Colonic mucosa (tissue), 4 donors: ENCODE results near the gene GRM8. TPM values are rescaled to one million over a fixed set of nuclear protein-coding genes. Genes with fewer than 3 reads are reported as not detected.

Experiments
- DNase-seq: peaks from one replicate; pipeline ENCODE4 v3.0.0-alpha.2; 2020
- H3K27ac ChIP-seq: fragments of 200-600 bp; one replicate; pipeline ENCODE4 v1.8.0; 2021
- H3K27me3 ChIP-seq: fragments of 200-600 bp; one replicate; pipeline ENCODE4 v1.8.0; 2021
- H3K36me3 ChIP-seq: fragments of 200-600 bp; one replicate; pipeline ENCODE4 v1.8.0; 2021
- H3K4me1 ChIP-seq: fragments of 200-600 bp; one replicate; pipeline ENCODE4 v1.8.0; 2021; ENCODE audit warnings: mild to moderate bottlenecking
- H3K4me3 ChIP-seq: fragments of 200-600 bp; one replicate; pipeline ENCODE4 v1.8.0; 2021
- H3K9ac ChIP-seq, 2 donors: one replicate each; pipeline ENCODE4 v1.7.0; 2013; ENCODE audit warnings: control low read depth in 2 of 2, low read depth in 2 of 2, low read length in 2 of 2
- H3K9me3 ChIP-seq: fragments of 200-600 bp; one replicate; pipeline ENCODE4 v1.8.0; 2021
- intact Hi-C: fragments of 100-400 bp; cut with DNase I; formaldehyde crosslinking; loops from one replicate; pipeline ENCODE4 v1.14.1; 2022
- total RNA-seq, 2 donors: library from RNA; stranded (reverse); fragmentation: NEBNext Ultra II Directional in 1 of 2; extraction: Animal tissue kit (Norgen Biotek cat#: 25700) in 1 of 2; gene quantifications; one replicate each; pipeline ENCODE4 v1.2.1, GENCODE V29; 2021
- TF ChIP-seq, protein P1 (sequence below): fragments of 200-600 bp; IDR thresholded peaks from one replicate; pipeline ENCODE4 v1.8.0; 2022; ENCODE audit warnings: antibody characterized with exemption, mild to moderate bottlenecking
- donor health status: healthy.
- donor health status: DM: no; HTN: no; CAD: no.
- donor health status: DM: no; HTN: no; CAD: no.

GRM8 gene
- total RNA-seq, 2 donors from 2014 or later: 2.2 to 2.5 TPM

DNA sequence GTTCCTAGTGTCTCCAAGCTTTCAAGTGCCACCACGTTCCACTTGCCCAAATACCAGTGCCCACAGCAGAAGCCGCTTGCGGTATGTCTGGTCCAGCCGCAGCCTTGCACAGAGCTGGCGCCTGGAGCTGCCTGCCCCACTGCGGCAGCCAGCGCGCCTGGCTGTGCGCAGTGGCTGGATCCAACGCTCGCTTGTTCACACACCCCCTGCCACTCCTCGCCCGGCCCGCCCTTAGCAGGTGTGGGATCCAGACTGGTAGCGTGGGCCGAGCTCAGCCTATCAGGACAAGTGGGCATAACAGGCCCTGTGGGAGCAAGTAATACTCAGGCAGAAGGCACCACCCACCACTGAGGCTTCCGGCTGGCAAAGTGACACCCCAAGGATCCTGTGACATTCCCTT, 294.4 kb downstream of the GRM8 start:
- H3K36me3 ChIP-seq: no peaks in the 10 kb centered on the region
- no peak overlapping the region for H3K9ac ChIP-seq

GRCh38 chr7:126957443-126957842, 295.3 kb downstream of the GRM8 start:
- Histone ChIP-seq H3K9me3 (no peaks in the 10 kb centered on the region), H3K4me1 (no peaks in the 10 kb centered on the region), H3K27ac (no peak overlapping the region), H3K9ac (no peak overlapping the region), H3K4me3 (no peak overlapping the region), H3K27me3 (no peaks in the 10 kb centered on the region), H3K36me3 (no peaks in the 10 kb centered on the region)
- DNase-seq: no peak
- intact Hi-C loops: no loop called here
- TF ChIP-seq, protein P1, sequence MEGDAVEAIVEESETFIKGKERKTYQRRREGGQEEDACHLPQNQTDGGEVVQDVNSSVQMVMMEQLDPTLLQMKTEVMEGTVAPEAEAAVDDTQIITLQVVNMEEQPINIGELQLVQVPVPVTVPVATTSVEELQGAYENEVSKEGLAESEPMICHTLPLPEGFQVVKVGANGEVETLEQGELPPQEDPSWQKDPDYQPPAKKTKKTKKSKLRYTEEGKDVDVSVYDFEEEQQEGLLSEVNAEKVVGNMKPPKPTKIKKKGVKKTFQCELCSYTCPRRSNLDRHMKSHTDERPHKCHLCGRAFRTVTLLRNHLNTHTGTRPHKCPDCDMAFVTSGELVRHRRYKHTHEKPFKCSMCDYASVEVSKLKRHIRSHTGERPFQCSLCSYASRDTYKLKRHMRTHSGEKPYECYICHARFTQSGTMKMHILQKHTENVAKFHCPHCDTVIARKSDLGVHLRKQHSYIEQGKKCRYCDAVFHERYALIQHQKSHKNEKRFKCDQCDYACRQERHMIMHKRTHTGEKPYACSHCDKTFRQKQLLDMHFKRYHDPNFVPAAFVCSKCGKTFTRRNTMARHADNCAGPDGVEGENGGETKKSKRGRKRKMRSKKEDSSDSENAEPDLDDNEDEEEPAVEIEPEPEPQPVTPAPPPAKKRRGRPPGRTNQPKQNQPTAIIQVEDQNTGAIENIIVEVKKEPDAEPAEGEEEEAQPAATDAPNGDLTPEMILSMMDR: no peak

More for the DNA sequence above, 294.4 kb downstream of the GRM8 start:
- Histone ChIP-seq H3K4me1 (no peaks in the 10 kb centered on the region), H3K9me3 (no peaks in the 10 kb centered on the region), H3K4me3 (no peak overlapping the region), H3K27ac (no peak overlapping the region), H3K27me3 (no peaks in the 10 kb centered on the region)
- intact Hi-C loops: no loop called here
- TF ChIP-seq, protein P1: no peak
- DNase-seq: no peak

DNA sequence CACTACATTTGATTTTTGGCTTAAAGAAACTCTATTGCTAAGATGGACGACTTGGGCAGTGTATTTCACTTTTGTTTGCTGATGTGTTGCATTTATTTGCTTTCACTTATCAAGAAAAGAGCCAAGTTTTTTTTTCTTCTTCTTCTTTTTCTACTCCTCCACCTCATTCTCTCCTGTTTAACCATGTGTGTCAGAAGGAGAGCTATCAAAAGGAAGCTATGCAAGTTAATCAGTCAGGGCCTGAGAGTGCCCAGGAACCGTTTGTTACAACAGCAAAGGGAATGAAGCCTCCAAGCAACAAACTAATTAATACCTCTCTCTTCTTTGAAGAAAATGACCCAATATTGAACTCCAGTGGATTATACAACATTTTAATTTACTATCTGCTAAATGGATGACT, 299.3 kb downstream of the GRM8 start:
- intact Hi-C loops: no loop called here
- Histone ChIP-seq H3K27me3 (no peaks in the 10 kb centered on the region), H3K4me1 (no peaks in the 10 kb centered on the region), H3K9me3 (no peaks in the 10 kb centered on the region), H3K36me3 (no peaks in the 10 kb centered on the region), H3K27ac (no peak overlapping the region), H3K9ac (no peak overlapping the region), H3K4me3 (no peak overlapping the region)
- DNase-seq: no peak
- TF ChIP-seq, protein P1: no peak

- Histone ChIP-seq H3K4me1 (no peaks in the 10 kb centered on the region), H3K9me3 (no peaks in the 10 kb centered on the region), H3K27me3 (no peaks in the 10 kb centered on the region), H3K4me3 (no peak overlapping the region), H3K27ac (no peak overlapping the region), H3K36me3 (no peaks in the 10 kb centered on the region), H3K9ac (no peak overlapping the region)
- TF ChIP-seq, protein P1: no peak
- no peak for DNase-seq
- intact Hi-C loops: no loop called here
Measured at GRCh38 chr7:126948664-126949063, 304.1 kb downstream of the GRM8 start.

DNA sequence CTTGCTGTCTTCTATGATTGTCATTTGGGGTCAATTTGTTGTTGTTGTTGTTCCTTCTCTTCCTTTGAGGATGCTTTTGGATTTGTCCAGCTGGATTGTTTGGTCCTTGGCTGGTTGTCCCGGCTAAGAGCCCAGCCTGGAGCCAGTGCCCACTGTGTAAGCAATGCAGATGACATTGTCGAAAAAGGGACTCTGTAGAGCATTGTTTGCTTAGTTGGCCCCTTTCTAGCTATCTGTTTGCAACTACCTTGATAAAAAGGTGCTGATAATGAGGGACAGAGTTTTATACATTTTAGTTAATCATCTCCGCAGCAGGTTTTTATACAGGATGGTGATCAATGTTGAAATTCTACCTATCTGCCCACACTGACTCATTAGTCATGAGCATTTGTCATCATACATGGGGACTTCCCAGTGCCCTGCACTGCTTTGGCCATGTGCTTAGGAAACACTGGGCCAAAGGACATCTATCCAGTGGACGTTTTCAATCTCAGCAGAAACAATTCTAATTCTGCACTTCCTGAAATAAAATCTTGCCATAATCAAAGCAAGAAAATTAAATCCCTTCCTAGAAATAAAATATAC, 311.9 kb downstream of the GRM8 start:
- no peak overlapping the region for H3K4me3 ChIP-seq
- intact Hi-C loops: no loop called here
- TF ChIP-seq, protein P1: no peak

More for the DNA sequence above, 311.9 kb downstream of the GRM8 start:
- no peaks in the 10 kb centered on the region for H3K27me3 ChIP-seq
- H3K36me3 ChIP-seq: no peaks in the 10 kb centered on the region
- H3K27ac ChIP-seq: no peak overlapping the region
- no peak overlapping the region for H3K9ac ChIP-seq
- no peaks in the 10 kb centered on the region for H3K9me3 ChIP-seq
- DNase-seq: no peak
- no peaks in the 10 kb centered on the region for H3K4me1 ChIP-seq
